ENCODE measurements around the gene UNC13D.

The UNC13D gene

DNA sequence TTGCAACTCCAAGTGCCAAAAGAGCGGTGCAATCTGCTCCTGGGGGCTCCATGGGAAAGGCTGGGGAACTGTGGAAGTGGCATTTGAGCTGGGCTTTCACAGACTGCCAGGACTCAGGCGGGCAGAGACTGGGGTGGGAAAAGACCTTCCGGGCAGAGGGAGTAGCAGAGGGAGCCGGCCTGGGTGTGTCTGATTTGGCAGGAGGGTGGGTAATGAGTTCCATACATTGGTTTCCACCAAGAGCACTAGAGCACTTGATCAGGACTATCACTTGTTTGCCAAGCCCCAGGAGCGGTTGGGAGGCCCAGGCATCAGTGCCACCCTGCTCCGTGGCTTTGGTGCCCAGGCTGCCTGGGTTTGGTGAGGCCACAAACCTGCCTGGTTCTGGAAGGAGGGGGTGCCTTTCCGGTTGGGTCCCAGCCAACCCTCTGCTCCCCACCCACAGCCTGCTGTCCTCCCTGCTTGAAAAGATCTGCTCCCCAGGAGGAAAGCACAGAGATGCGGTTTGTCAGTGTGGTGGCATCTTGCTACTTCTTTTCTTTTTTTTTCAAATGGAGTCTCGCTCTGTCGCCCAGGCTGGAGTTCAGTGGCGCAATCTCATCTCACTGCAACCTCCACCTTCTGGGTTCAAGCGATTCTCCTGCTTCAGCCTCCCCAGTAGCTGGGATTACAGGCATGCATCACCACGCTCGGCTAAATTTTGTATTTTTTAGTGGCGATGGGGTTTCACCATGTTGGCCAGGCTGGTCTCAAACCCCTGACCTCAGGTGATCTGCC, 37.7 kb upstream of the UNC13D start:
- Histone ChIP-seq H3K4me1 (ENCODE audit: control insufficient read depth, insufficient read depth, low read length, poor library complexity, severe bottlenecking) (peaks cover 1% of the 10 kb centered on the region), H3K36me3 (ENCODE audit: control insufficient read depth, insufficient read depth, low read length) (no peaks in the 10 kb centered on the region), H3K9me3 (ENCODE audit: control insufficient read depth, low read length) (no peaks in the 10 kb centered on the region), H3K4me3 (ENCODE audit: extremely low read depth, insufficient read depth, low read length, poor library complexity, severe bottlenecking) (no peak overlapping the region), H3K27ac (ENCODE audit: low read depth, low read length, severe bottlenecking) (no peak overlapping the region)
- WGBS, 2 experiments (ENCODE audit: insufficient coverage in 2 of 2) = 89 to 92% methylated on average over 12 to 14 of the region's 15 CpGs

DNA sequence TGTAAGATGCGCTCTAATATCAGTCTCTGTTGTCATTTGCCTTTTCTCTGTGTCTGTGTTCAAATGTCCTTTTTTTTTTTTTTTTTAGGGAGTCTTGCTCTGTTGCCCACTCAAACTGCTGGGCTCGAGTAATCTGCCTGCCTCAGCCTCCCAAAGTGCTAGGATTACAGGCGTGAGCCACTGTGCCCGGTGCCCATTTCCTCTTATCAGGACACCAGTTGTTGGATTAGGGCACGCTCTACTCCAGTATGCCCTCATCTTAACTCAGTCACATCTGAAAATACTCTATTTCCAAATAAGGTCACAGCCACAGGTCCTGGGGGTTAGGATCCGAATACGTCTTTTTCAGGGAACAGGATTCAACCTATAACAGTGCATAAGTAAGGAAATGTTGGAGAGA, 36.1 kb upstream of the UNC13D start:
- 75 to 92% methylated on average over 4 to 6 of the region's 7 CpGs for WGBS, 2 experiments (ENCODE audit: insufficient coverage in 2 of 2)
- Histone ChIP-seq H3K4me1 (ENCODE audit: control insufficient read depth, insufficient read depth, low read length, poor library complexity, severe bottlenecking) (peaks cover 15% of the 10 kb centered on the region), H3K27ac (ENCODE audit: low read depth, low read length, severe bottlenecking) (no peak overlapping the region), H3K4me3 (ENCODE audit: extremely low read depth, insufficient read depth, low read length, poor library complexity, severe bottlenecking) (no peak overlapping the region), H3K36me3 (ENCODE audit: control insufficient read depth, insufficient read depth, low read length) (peaks cover 7% of the 10 kb centered on the region), H3K9me3 (ENCODE audit: control insufficient read depth, low read length) (no peaks in the 10 kb centered on the region)

DNA sequence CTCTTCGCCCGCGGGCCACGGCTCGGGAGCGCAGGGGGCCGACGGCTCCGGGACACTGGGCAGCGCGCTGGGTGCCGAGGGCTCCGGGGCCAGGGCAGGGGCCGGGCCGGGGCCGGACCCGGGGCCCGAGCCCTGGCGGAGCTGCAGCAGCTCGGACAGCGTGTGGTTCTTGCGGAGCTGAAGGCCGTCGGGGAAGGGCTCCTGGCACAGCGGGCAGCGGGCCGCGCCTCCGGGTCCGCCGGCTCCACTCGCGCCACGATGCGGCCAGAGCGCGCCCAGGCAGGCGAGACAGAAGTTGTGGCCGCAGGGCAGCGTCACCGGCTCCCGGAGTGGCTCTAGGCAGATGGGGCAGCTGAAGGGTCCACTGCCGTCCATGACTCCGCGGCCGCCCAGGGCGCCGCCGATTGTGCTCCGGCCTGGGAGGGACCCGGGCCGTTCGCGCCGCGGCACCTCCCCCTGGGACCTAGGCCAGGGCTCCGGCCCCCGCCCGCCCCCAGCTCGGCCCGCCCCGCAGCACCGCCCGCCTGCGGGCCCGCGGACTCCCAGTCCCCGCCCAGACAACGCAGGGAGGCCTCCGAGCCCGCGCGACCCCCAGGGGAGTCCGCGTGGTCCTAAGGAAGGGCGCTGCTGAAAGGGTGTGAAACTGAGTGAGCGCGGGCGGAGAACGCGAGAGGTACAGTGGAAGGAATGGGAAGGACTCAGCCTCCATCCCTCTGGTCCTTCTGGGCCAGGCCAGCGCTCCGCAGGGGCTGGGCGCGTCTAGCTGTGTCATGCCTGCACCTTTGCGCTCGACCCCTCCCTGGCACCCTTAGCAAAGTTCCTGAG, 34.2 kb upstream of the UNC13D start, which contains the start of gene TRIM47:
TRIM47 (minus strand) TSS at position 408 of the 825 bp plus-strand sequence; CDS start at position 375, 33 bp downstream.
- Histone ChIP-seq H3K4me3 (ENCODE audit: extremely low read depth, insufficient read depth, low read length, poor library complexity, severe bottlenecking) (peak within 1 kb of the TSS; percentile 58), H3K27ac (ENCODE audit: low read depth, low read length, severe bottlenecking) (peak within 1 kb of the TSS; percentile 75), H3K4me1 (ENCODE audit: control insufficient read depth, insufficient read depth, low read length, poor library complexity, severe bottlenecking) (peaks cover 15% of the 10 kb centered on the region), H3K9me3 (ENCODE audit: control insufficient read depth, low read length) (no peaks in the 10 kb centered on the region), H3K36me3 (ENCODE audit: control insufficient read depth, insufficient read depth, low read length) (peaks cover 14% of the 10 kb centered on the region)
- 7 to 8% methylated on average over 66 to 76 of the region's 87 CpGs for WGBS, 2 experiments (ENCODE audit: insufficient coverage in 2 of 2)

DNA sequence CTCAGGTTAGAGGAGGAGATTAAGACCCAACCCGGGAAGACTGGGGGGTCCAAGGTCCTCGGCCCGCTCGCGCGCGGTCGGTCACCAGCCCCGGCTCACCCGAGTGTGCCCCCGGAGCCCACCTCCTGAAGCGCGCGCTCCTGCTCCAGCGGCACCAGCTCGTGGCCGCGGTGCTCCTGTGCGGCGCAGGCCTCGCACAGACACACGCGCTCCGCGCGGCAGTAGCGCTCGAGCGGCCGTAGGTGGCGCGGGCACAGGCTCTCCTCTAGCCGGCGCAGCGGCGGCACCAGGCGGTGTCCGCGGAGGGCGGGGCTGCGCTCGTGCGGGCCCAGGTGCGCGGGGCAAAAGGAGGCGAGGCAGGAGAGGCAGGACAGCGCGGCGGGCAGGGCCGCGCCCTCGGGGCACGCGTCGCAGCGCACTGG, 33.6 kb upstream of the UNC13D start:
- Histone ChIP-seq H3K4me3 (ENCODE audit: extremely low read depth, insufficient read depth, low read length, poor library complexity, severe bottlenecking) (peak overlapping the region; percentile 58), H3K36me3 (ENCODE audit: control insufficient read depth, insufficient read depth, low read length) (peaks cover 14% of the 10 kb centered on the region), H3K9me3 (ENCODE audit: control insufficient read depth, low read length) (no peaks in the 10 kb centered on the region), H3K27ac (ENCODE audit: low read depth, low read length, severe bottlenecking) (peak overlapping the region; percentile 75), H3K4me1 (ENCODE audit: control insufficient read depth, insufficient read depth, low read length, poor library complexity, severe bottlenecking) (peaks cover 20% of the 10 kb centered on the region)
- WGBS, 2 experiments (ENCODE audit: insufficient coverage in 2 of 2) = 1% methylated on average over 46 to 50 of the region's 56 CpGs

GRCh38 chr17:75876938-75877751, 32.9 kb upstream of the UNC13D start:
- 26 to 40% methylated on average over 23 to 39 of the region's 41 CpGs for WGBS, 2 experiments (ENCODE audit: insufficient coverage in 2 of 2)
- H3K4me1 ChIP-seq (ENCODE audit: control insufficient read depth, insufficient read depth, low read length, poor library complexity, severe bottlenecking) = peaks cover 23% of the 10 kb centered on the region
- H3K9me3 ChIP-seq (ENCODE audit: control insufficient read depth, low read length) = no peaks in the 10 kb centered on the region
- H3K4me3 ChIP-seq (ENCODE audit: extremely low read depth, insufficient read depth, low read length, poor library complexity, severe bottlenecking) = peak overlapping the region; percentile 58
- peaks cover 14% of the 10 kb centered on the region for H3K36me3 ChIP-seq (ENCODE audit: control insufficient read depth, insufficient read depth, low read length)
- H3K27ac ChIP-seq (ENCODE audit: low read depth, low read length, severe bottlenecking) = peak overlapping the region; percentile 75

DNA sequence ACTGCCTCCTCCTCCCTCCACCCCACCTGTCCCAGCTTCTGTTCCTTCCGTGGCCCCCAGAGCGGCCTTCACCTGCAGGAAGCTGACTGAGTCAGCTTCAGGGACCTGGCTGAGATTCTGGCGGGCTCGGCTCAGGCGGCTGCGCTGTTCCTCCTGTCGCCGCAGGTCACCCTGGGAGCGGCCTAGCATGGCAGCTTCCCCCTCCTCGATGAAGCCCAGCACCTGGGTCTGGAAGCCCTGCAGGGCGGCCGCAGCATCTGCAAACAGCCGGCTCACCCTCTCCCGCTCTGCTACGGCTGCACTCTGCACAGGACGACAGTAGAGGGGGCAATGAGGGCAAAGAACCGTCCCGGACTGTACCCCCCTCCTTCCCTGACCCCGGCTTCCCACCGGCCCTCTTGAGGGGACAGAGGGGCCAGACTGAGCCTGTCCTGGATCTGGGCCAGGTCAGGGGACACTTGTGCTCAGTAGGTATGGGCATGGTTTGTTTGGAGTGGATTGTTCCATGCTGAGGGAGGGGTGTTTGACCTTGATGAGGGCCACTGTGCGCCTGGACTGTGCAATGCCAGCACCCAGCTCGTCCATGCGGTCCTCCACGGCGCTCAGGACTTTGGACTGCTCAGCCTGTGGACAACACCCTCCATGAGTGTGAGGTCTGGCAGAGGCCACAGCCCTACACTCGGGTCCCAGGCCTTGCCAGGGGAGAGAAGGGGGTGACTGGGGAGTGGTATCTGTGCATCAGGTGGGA, 32.2 kb upstream of the UNC13D start:
- peak overlapping the region; percentile 58 for H3K4me3 ChIP-seq (ENCODE audit: extremely low read depth, insufficient read depth, low read length, poor library complexity, severe bottlenecking)
- H3K27ac ChIP-seq (ENCODE audit: low read depth, low read length, severe bottlenecking) = peak overlapping the region; percentile 75

GRCh38 chr17:75875940-75876189, 31.7 kb upstream of the UNC13D start:
- Histone ChIP-seq H3K9me3 (ENCODE audit: control insufficient read depth, low read length) (no peaks in the 10 kb centered on the region), H3K4me3 (ENCODE audit: extremely low read depth, insufficient read depth, low read length, poor library complexity, severe bottlenecking) (no peak overlapping the region), H3K27ac (ENCODE audit: low read depth, low read length, severe bottlenecking) (no peak overlapping the region), H3K36me3 (ENCODE audit: control insufficient read depth, insufficient read depth, low read length) (peaks cover 14% of the 10 kb centered on the region), H3K4me1 (ENCODE audit: control insufficient read depth, insufficient read depth, low read length, poor library complexity, severe bottlenecking) (peaks cover 23% of the 10 kb centered on the region)
- WGBS, 2 experiments (ENCODE audit: insufficient coverage in 2 of 2) = 89 to 91% methylated on average over 4 to 5 of the region's 5 CpGs

More for the DNA sequence above, 32.2 kb upstream of the UNC13D start:
- Histone ChIP-seq H3K4me1 (ENCODE audit: control insufficient read depth, insufficient read depth, low read length, poor library complexity, severe bottlenecking) (peaks cover 23% of the 10 kb centered on the region), H3K36me3 (ENCODE audit: control insufficient read depth, insufficient read depth, low read length) (peaks cover 14% of the 10 kb centered on the region), H3K9me3 (ENCODE audit: control insufficient read depth, low read length) (no peaks in the 10 kb centered on the region)
- WGBS, 2 experiments (ENCODE audit: insufficient coverage in 2 of 2) = 64 to 70% methylated on average over 20 to 21 of the region's 26 CpGs

DNA sequence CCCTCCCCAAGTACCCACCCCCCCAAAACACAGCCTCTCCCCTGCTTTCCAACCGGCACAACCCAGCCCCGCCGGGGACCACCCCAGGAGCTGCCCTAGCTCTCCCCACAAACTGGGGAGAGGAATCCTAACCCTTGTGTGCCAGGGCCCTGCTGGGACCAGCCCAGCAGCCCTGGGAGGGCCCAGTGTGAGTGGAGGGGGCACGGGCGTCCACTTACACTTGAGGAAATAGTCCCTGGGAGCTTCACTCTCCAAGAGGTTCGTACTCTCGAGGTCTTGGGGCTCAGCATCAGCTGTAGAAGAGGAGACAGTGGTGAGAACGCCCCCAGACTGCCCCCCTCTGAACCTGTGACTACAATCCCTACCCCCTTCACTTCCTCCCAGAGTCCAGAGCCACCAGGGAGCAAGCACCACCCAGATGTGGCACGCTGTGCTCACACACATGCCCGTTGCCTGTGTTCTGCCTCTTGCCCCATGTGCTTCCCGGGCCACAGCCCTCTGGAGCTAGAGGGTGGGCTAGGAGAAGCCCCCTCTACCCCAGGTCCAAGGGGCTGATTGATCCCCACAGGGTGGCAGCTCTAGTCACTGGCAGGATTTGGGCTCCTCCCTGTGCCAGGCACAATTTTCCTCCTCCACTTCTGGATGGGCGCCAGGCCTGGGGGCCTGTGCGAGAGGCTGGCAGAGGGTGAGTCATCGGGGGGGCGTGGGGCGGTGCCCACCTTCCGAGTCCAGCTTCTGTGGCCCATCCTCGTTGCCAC, 31.2 kb upstream of the UNC13D start:
- peaks cover 14% of the 10 kb centered on the region for H3K36me3 ChIP-seq (ENCODE audit: control insufficient read depth, insufficient read depth, low read length)
- no peaks in the 10 kb centered on the region for H3K9me3 ChIP-seq (ENCODE audit: control insufficient read depth, low read length)
- H3K4me3 ChIP-seq (ENCODE audit: extremely low read depth, insufficient read depth, low read length, poor library complexity, severe bottlenecking) = no peak overlapping the region
- no peak overlapping the region for H3K27ac ChIP-seq (ENCODE audit: low read depth, low read length, severe bottlenecking)
- 81 to 84% methylated on average over 11 to 12 of the region's 18 CpGs for WGBS, 2 experiments (ENCODE audit: insufficient coverage in 2 of 2)
- peaks cover 23% of the 10 kb centered on the region for H3K4me1 ChIP-seq (ENCODE audit: control insufficient read depth, insufficient read depth, low read length, poor library complexity, severe bottlenecking)

DNA sequence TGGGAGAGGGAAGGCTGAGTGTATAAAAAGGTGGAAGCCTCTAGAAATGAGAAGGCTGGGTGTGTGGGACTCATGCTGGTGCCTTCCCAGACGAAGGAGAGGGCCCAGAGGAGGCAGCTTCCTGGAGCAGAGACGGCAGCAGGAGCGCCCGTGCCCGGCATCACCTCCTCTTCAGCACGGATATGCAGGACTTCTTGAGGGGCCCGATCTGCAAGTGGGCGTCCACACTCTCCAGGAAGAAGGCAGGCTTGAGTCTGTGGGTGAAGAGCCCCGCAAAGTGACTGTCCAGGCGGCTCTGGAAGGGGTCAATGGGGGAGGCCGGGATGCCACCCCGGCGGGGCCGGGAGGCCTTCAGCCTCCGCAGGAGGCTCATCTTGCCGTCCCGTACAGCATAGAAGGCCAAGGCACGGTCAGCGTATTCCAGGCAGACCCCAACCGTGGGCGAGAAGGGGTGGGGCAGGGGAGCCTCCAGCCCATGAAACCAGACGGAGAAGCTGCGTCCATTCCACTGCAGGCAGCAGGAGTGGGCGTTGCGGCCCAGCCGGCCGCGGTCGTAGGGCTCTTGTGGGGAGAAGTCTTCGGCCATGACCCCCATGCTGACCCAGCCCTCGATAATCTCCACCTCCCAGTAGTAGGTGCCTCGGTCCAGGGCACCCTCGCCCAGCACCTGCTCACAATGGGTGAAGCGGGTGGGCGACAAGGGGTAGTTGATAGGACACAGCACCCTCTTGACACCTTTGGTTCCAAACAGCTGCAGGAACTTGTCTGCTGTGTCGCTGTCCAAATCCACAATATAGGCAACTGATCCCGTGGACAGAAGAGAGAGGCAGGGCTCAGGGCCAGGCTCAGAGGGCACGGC, 30.3 kb upstream of the UNC13D start:
- H3K27ac ChIP-seq (ENCODE audit: low read depth, low read length, severe bottlenecking) = no peak overlapping the region
- H3K9me3 ChIP-seq (ENCODE audit: control insufficient read depth, low read length) = no peaks in the 10 kb centered on the region
- no peak overlapping the region for H3K4me3 ChIP-seq (ENCODE audit: extremely low read depth, insufficient read depth, low read length, poor library complexity, severe bottlenecking)
- peaks cover 14% of the 10 kb centered on the region for H3K36me3 ChIP-seq (ENCODE audit: control insufficient read depth, insufficient read depth, low read length)
- peaks cover 25% of the 10 kb centered on the region for H3K4me1 ChIP-seq (ENCODE audit: control insufficient read depth, insufficient read depth, low read length, poor library complexity, severe bottlenecking)
- WGBS, 2 experiments (ENCODE audit: insufficient coverage in 2 of 2) = 94 to 95% methylated on average over 28 to 32 of the region's 38 CpGs

Data from mesodermal cell (in vitro differentiated cells).